Neural cell (in vitro differentiated cells): ENCODE data around the gene F3.

Experiments
- EP300 ChIP-seq: fragments of 450-650 bp; conservative IDR thresholded peaks from 2 replicates; pipeline ENCODE4 v1.6.1; 2014; ENCODE audit warnings: antibody characterized with exemption, mild to moderate bottlenecking, moderate library complexity; ENCODE audit not compliant: poor library complexity, severe bottlenecking
- EZH2 ChIP-seq: fragments of 200-600, 300-800 bp; shearing (Covaris generic), sonication (generic); IDR thresholded peaks from 2 replicates; pipeline ENCODE4 v1.6.1; 2014; ENCODE audit warnings: antibody characterized with exemption, low read length, borderline replicate concordance, mild to moderate bottlenecking; ENCODE audit not compliant: insufficient read depth, poor library complexity, severe bottlenecking
- RAD21 ChIP-seq: fragments of 450-650 bp; conservative IDR thresholded peaks from 2 replicates; pipeline ENCODE4 v1.6.1; 2014; ENCODE audit warnings: antibody characterized with exemption, mild to moderate bottlenecking, moderate library complexity
- SMC3 ChIP-seq: fragments of 450-650 bp; conservative IDR thresholded peaks from 2 replicates; pipeline ENCODE4 v1.6.1; 2014; ENCODE audit warnings: antibody characterized with exemption, mild to moderate bottlenecking, moderate library complexity; ENCODE audit not compliant: poor library complexity

DNA sequence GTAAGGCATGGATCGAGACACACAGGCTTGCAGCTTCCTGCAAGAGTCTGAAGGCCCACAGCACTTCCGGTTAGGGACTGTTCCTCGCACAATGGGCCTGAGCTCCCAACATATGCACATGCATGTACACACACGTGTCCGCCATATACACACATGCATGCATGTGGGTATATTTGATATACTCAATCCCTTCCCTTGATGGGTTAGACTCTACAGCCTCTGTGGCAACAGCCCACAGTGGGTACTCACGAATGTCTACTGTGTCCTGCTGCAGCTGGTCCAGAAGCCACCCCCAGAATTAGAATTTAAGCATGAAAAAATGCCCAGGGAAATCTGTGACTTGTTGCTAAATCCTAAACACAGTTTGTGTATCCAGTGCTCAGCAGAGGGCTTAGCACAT, 9.9 kb downstream of the F3 start:
- TF ChIP-seq EZH2: no peak
- no peak for TF ChIP-seq EP300
- no peak for TF ChIP-seq RAD21
- TF ChIP-seq SMC3: no peak
